ENCODE results near the gene C2CD3. TPM values are rescaled to one million over a fixed set of nuclear protein-coding genes. Genes with fewer than 3 reads are reported as not detected.

The C2CD3 gene
- polyA plus RNA-seq, 3 donors, result 0.87 to 12.1 (median 2.9) TPM

- Mint-ChIP-seq H3K4me3 (no peak overlapping the region), H3K27me3 (ENCODE audit: low read depth in 3 of 3) (no peaks in the 10 kb centered on the region), H3K27ac (no peak overlapping the region), H3K36me3 (peaks cover 59 to 61% of the 10 kb centered on the region in 2 donors), H3K4me1 (no peaks in the 10 kb centered on the region), H3K9me3 (peaks cover 3 to 12% (median 5%) of the 10 kb centered on the region in 7 donors)
- H3K27ac ChIP-seq (ENCODE audit: low read depth in 1 of 2, low read length in 2 of 2), result no peak overlapping the region
- H2AFZ ChIP-seq (ENCODE audit: insufficient read depth, low read depth, low read length, poor library complexity, severe bottlenecking), result no peak overlapping the region
- peaks cover 17 to 75% of the 10 kb centered on the region in 2 donors for H3K36me3 ChIP-seq (replicated peaks in 1 of 2; ENCODE audit: control insufficient read depth in 1 of 2, insufficient read depth in 2 of 2, low read length in 2 of 2)
- H4K20me1 ChIP-seq (ENCODE audit: insufficient read depth, low read length), result no peaks in the 10 kb centered on the region
- TF ChIP-seq CTCF (IDR thresholded peaks at IDR 0.05), result no peak
- H3K4me2 ChIP-seq (replicated peaks; ENCODE audit: extremely low read depth, low read length, poor library complexity, severe bottlenecking), result no peak overlapping the region
- H3K27me3 ChIP-seq (ENCODE audit: control insufficient read depth in 2 of 2, insufficient read depth in 2 of 2, low read length in 2 of 2), result no peaks in the 10 kb centered on the region
- no peaks in the 10 kb centered on the region for H3K4me1 ChIP-seq (ENCODE audit: control insufficient read depth in 1 of 2, insufficient read depth in 2 of 2, low read length in 2 of 2)
- no peak for DNase-seq
- H3K9ac ChIP-seq (ENCODE audit: insufficient read depth, low read length, poor library complexity, severe bottlenecking), result no peak overlapping the region
- intact Hi-C loops (cut with micrococcal nuclease), result no loop called here
- H3K4me3 ChIP-seq (replicated peaks in 1 of 3; ENCODE audit: low read depth in 2 of 3, low read length in 3 of 3), result no peak overlapping the region
- peaks cover 5 to 12% of the 10 kb centered on the region in 2 donors for H3K9me3 ChIP-seq (replicated peaks in 1 of 2; ENCODE audit: control insufficient read depth in 1 of 2, insufficient read depth in 1 of 2, low read length in 2 of 2)
- no peaks in the 10 kb centered on the region for H3K79me2 ChIP-seq (ENCODE audit: insufficient read depth, low read length)
These were observed 37.7 kb upstream of the C2CD3 start for GRCh38 chr11:74208507-74208906.

- peaks cover 0 to 2% (median 0%) of the 10 kb centered on the region in 3 donors for H3K27me3 Mint-ChIP-seq (ENCODE audit: low read depth in 3 of 3)
- Histone ChIP-seq H3K4me3 (replicated peaks in 1 of 3; ENCODE audit: low read depth in 2 of 3, low read length in 3 of 3) (no peak overlapping the region), H3K79me2 (ENCODE audit: insufficient read depth, low read length) (no peaks in the 10 kb centered on the region), H3K9me3 (replicated peaks in 1 of 2; ENCODE audit: control insufficient read depth in 1 of 2, insufficient read depth in 1 of 2, low read length in 2 of 2) (no peaks in the 10 kb centered on the region), H3K4me1 (ENCODE audit: control insufficient read depth in 1 of 2, insufficient read depth in 2 of 2, low read length in 2 of 2) (no peaks in the 10 kb centered on the region), H2AFZ (ENCODE audit: insufficient read depth, low read depth, low read length, poor library complexity, severe bottlenecking) (no peak overlapping the region), H3K9ac (ENCODE audit: insufficient read depth, low read length, poor library complexity, severe bottlenecking) (no peak overlapping the region), H3K4me2 (replicated peaks; ENCODE audit: extremely low read depth, low read length, poor library complexity, severe bottlenecking) (no peak overlapping the region), H3K27me3 (ENCODE audit: control insufficient read depth in 2 of 2, insufficient read depth in 2 of 2, low read length in 2 of 2) (no peaks in the 10 kb centered on the region), H3K36me3 (replicated peaks in 1 of 2; ENCODE audit: control insufficient read depth in 1 of 2, insufficient read depth in 2 of 2, low read length in 2 of 2) (peaks cover 13 to 57% of the 10 kb centered on the region in 2 donors), H3K27ac (ENCODE audit: low read depth in 1 of 2, low read length in 2 of 2) (no peak overlapping the region), H4K20me1 (ENCODE audit: insufficient read depth, low read length) (no peaks in the 10 kb centered on the region)
- no peak for DNase-seq
- intact Hi-C loops (cut with micrococcal nuclease), result no loop called here
- H3K4me3 Mint-ChIP-seq, result no peak overlapping the region
- no peak overlapping the region for H3K27ac Mint-ChIP-seq
- no peak for TF ChIP-seq CTCF (IDR thresholded peaks at IDR 0.05)
- peaks cover 0 to 2% (median 0%) of the 10 kb centered on the region in 7 donors for H3K9me3 Mint-ChIP-seq
- no peaks in the 10 kb centered on the region for H3K4me1 Mint-ChIP-seq
- no CpG with 5 or more reads among the region's 1 CpG for WGBS (ENCODE audit: insufficient coverage)
- H3K36me3 Mint-ChIP-seq, result peaks cover 43 to 47% of the 10 kb centered on the region in 2 donors
These were observed 35.9 kb upstream of the C2CD3 start for GRCh38 chr11:74206746-74207145.

All from CD14-positive monocyte (primary cell).